C4-2B (cell line): ENCODE data around the gene ANKS1B.
"Not testable (repeated sequence)": the region's sequence is repeated elsewhere in the genome, so short reads cannot be mapped to it uniquely, and the experiment has no call there.

Source experiments
- H3K27ac ChIP-seq: fragments of 450-650 bp; 2 replicates; pipeline ENCODE4 v1.5.1; 2017
- CTCF ChIP-seq: fragments of 450-650 bp; conservative IDR thresholded peaks from 2 replicates; pipeline ENCODE4 v1.5.1; 2017; ENCODE audit warnings: mild to moderate bottlenecking
- ZFX ChIP-seq: fragments of 450-650 bp; IDR thresholded peaks from 2 replicates; pipeline ENCODE4 v1.6.1; 2017

The ANKS1B gene

GRCh38 chr12:99042226-99042625 is 942.5 kb downstream of the ANKS1B start:
- no peak overlapping the region for H3K27ac ChIP-seq
- TF ChIP-seq CTCF, result no peak
- no peak for TF ChIP-seq ZFX

GRCh38 chr12:99039367-99040120 is 945.2 kb downstream of the ANKS1B start:
- no peak for TF ChIP-seq CTCF
- TF ChIP-seq ZFX, result no peak
- H3K27ac ChIP-seq, result no peak overlapping the region

GRCh38 chr12:99036566-99036965 is 948.2 kb downstream of the ANKS1B start:
- TF ChIP-seq ZFX, result no peak
- TF ChIP-seq CTCF, result no peak
- H3K27ac ChIP-seq, result no peak overlapping the region

GRCh38 chr12:99035803-99036202 is 948.9 kb downstream of the ANKS1B start:
- no peak overlapping the region for H3K27ac ChIP-seq
- no peak for TF ChIP-seq CTCF
- no peak for TF ChIP-seq ZFX

- H3K27ac ChIP-seq, result not testable (repeated sequence)
Measured at GRCh38 chr12:99034201-99034600, 950.5 kb downstream of the ANKS1B start.

GRCh38 chr12:99029511-99030271 is 955.0 kb downstream of the ANKS1B start:
- H3K27ac ChIP-seq, result no peak overlapping the region
- TF ChIP-seq CTCF (no peak), ZFX (no peak)

- no peak overlapping the region for H3K27ac ChIP-seq
- TF ChIP-seq CTCF, result no peak
- no peak for TF ChIP-seq ZFX
Measured at GRCh38 chr12:99027461-99027860, 957.3 kb downstream of the ANKS1B start.

- no peak overlapping the region for H3K27ac ChIP-seq
- TF ChIP-seq CTCF (no peak), ZFX (no peak)
Measured at GRCh38 chr12:99027055-99027393, 957.7 kb downstream of the ANKS1B start.
